NCI-H1694 treated with DMSO at 0.1 percent for 48 hours (cell line): ENCODE results near the gene SPATS2.
"Not testable (repeated sequence)": the region's sequence is repeated elsewhere in the genome, so short reads cannot be mapped to it uniquely, and the experiment has no call there.

ENCODE experiments used
- DNase-seq: peaks from one replicate; lab custom pipeline; 2025; lab: John Stamatoyannopoulos, UW

SPATS2 gene

DNA sequence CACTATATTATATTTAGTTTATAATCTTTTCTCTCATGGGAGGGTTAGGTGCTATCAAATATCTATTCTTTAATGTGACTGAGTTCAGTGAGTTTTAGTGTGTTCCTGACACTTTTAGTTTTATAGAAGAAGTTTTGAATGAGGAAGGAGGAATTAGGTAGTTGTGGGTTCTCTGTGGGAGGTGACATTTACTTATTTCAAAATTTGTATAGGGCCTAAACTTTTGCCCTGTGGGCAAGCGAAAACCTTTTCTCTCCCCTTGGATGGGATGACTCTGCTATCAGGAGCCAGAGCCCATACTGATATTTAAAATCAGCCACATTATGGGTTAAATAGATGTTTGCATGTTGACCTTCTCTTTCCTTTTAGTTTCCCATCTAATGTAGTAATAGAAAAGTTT, 43.6 kb downstream of the SPATS2 start:
- DNase-seq: no peak

- no peak for DNase-seq
Measured at GRCh38 chr12:49413010-49413409, 45.7 kb downstream of the SPATS2 start.

DNA sequence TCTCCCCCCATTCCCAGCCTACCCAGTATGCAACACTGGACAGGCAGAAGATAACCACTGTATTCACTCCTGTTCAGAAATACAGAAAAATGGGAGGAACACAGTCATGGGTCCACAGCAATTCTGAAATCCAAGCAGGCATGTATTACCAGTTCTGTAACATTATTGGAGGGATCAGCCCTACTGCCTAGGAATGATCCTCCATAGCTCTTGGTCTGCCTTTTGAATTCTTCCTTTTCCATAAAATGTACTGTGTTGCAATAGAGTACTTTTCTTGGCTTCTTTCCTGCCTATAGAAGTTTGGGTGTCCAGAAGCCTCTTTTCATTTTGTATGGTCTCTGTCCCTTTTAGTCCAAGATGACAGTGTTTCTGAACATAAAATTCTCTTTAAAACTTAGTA, 46.5 kb downstream of the SPATS2 start:
- no peak for DNase-seq

GRCh38 chr12:49414364-49414763, 47.1 kb downstream of the SPATS2 start:
- DNase-seq: no peak

GRCh38 chr12:49415521-49415970, 48.3 kb downstream of the SPATS2 start:
- DNase-seq: no peak

DNA sequence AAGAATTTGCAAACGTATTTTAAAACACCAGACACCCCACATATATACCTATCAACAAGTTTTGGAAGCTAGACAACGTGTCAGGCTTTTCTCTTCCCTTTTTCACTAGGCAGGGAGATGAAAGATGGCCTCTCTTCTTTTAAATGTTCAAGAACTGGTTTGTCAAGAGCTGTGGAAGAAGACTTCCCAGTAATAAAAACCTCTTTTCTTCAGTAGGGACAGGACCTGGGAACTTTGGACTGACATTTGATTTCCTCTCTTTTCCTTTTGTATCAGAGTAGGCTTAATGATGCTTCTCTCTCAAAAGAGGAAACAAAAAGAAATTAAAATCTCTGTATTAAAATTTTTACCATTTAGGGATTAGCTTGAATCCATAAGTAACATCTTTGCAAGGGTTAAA, 49.6 kb downstream of the SPATS2 start:
- no peak for DNase-seq

DNA sequence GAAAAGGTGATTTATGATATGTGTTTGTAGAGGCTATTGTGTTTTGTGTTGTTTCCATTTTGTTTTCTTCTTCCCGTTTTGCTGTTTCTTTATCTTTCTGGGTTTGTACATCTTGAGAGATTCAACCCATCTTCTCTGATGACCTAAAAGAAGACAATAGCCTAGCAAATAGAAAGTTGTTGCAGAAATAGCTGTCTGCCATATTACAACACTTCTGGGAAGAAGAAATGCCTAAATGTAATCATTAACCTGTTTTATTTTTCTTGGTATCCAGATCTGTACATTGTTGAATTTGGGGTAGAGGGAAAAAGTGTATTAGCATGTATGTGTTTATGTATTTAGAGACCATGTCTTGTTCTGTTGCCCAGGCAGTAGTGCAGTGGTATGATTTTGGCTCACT, 50.3 kb downstream of the SPATS2 start:
- DNase-seq: no peak

DNA sequence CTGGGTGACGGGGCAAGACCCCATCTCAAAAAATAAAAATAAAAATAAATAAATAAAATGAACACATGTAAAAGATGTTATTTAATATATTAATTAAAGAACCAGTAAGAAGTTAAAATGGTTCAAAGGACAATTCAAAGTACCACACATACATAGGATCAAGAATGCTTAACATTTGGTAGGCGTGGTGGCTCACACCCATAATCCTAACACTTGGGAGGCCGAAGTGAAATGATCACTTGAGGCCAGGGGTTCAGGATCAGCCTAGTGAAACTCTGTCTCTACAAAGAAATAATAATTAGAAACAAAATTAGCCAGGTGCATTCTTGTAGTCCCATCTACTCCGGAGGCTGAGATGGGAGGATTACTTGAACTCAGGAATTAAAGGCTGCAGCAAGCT, 53.3 kb downstream of the SPATS2 start:
- no peak for DNase-seq

DNA sequence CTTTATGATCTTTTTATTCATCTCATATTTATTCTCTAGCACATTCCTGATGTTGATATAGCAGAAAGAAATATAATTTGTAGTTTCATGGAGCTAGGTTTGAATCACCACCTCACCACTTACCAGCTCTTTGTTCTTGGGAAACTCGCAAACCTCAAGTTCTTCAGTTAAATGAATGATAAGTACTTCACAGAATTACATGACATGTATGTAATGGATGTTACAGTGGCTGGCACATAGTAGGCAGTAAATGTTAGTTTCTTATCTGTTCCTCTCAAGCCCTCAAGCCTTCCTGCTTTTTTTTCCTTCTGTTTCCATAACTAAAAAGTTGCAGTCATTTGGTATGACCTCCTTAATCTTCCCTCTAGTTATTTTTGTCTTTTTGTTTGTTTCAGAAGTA, 54.9 kb downstream of the SPATS2 start:
- no peak for DNase-seq

DNA sequence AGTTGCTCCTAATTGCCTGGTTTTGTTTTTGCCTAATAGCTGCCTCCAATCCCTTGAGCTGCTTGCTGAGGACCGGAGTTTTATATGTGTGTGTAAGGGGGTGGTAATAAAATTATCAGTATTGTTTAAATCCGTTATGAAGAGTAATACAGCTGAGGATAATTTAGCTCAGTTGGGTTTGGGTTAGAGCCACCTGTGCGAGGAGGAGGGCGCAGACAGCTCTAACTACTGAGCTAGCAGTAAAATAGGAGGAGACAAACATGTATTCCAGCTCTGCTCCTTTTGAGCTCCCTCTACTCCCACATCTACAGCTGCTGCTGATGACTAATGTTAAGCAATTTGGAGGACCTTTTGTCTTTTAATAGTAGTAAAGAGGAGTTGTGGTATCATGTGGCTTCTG, 61.5 kb downstream of the SPATS2 start:
- no peak for DNase-seq

- no peak for DNase-seq
Measured at GRCh38 chr12:49432616-49433015, 65.4 kb downstream of the SPATS2 start.

- not testable (repeated sequence) for DNase-seq
Measured at GRCh38 chr12:49436799-49437198, 69.5 kb downstream of the SPATS2 start.

DNA sequence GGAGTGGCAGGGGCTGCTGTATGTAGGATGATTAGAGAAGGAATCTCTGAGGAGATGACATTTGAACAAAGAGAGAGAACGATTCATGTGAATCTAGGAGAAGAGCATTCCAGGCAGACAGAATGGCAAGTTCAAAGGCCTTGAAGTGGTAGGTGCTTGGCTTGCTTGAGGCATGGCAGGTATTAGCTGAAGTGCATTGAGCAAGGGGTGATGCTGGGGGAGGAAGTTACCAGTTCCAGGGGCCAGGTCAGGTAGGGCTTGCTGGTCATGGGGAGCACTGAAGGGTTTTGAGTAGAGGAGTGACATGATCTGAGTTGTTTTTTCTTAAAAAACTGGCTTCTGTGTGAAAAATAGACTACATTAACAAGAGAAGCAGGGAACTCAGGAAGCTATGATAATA, 71.8 kb downstream of the SPATS2 start:
- DNase-seq: no peak

DNA sequence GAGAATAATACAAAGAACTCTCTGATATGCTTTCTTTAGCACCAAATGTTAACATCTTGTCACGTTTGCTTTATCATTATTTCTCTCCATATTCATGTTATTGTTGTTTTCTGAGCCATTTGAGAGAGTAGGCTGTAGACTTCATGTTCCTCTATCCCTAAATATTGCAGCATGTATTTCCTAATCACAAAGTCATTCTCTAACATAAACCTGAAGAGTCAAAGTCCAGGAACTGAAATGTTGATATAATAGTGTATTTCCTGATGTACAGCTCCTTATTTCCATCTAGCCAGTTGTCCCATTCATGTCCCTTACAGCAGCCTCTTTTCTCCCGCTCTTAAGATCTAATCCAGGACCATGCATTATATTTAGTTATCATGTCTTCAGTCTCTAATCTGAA, 72.8 kb downstream of the SPATS2 start:
- no peak for DNase-seq

- no peak for DNase-seq
Measured at GRCh38 chr12:49442915-49443314, 75.7 kb downstream of the SPATS2 start.

- no peak for DNase-seq
Measured at GRCh38 chr12:49446571-49446970, 79.3 kb downstream of the SPATS2 start.

DNA sequence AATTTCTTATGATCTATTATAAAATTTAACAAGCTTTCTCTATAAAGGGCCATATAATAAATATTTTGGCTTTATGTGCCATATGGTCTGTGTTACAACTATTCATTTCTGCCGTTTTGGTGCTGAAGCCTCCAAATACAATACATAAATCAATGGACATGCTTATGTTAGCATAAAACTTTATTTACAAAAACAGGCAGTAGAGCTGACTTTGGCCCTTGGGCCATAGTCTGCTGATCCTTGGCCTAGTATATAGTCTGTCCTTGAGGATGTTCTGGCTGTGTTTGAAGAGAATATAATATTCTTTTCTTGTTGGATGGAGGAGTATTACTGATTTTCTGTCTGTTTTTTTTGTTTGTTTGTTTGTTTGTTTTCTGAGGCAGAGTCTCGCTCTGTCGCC, 81.6 kb downstream of the SPATS2 start:
- no peak for DNase-seq

DNA sequence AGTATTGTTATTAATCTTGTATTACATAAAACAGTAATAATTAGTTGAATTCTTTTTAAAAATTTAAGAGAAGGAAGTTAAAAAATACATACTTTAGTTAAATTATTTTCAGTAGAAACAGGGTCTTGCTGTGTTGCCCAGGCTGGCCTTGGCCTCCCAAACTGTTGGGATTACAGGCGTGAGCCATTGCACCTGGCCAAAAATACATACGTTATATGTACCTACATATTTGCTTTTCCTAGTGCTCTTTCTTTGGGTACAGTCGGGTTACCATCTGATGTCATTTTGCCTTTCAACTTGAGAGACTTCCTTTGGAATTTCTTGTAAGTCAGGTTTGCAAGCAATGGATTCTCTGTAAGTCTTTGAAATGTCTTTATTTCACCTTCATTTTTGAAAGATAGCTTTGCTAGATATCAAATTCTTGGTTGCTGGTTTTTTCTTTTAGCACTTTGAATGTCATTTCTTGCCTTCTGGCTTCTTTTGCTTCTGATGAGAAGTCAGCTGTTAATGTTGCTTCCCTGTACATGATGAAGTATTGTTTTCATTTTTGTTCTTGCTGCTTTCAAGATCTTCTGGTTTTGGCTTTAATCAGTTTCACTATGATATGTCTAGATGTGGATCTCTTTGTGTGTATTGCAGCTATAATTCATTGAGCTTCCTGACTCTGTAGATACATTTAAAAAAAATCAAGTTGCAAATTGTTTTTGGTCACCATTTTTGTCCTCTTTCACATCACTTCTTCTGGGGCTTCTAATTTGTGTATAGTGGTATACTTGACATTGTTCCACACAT, 84.4 kb downstream of the SPATS2 start:
- no peak for DNase-seq

DNA sequence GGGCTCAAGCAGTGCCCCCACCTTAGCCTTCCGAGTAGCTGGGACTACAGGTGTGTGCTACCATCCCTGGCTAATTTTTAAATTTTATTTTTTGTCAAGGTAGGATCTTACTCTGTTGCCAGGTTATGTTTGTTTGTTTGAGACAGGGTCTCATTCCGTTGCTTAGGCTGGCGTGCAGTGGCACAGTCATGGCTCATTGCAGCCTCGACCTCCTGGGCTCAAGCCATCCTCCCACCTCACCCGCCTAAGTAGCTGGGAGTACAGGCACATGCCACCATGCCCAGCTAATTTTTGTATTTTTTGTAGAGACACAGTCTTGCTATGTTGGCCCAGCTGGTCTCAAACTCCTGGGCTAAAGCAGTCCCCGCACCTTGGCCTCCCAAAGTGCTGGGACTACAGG, 88.2 kb downstream of the SPATS2 start:
- no peak for DNase-seq

DNA sequence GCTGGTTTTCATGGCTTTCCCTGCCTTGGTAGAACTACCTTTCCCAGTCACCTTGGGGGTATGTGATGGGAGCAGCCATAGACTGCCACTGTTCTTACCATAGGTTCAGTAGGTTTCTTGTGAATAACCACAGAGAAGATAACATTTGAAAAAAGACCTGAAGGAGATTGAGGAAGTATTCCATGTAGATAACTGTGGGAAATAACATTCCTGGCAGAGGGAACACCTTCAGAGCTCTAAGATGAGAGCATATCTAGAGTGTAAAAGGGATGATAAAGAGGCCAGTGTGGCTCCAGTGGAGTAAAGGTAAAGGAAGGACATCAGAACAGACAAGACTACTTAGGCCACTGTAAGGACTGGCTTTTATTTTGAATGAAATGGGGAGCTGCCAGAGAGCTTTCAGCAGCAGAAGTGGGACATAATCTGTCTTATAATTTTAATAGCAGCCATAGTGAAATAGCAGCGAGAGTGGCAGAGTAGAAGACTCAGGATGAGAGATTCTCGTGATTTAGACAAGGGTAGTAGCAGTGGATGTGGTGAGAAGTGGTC, 88.9 kb downstream of the SPATS2 start:
- DNase-seq: no peak

- DNase-seq: no peak
Measured at GRCh38 chr12:49458816-49459215, 91.6 kb downstream of the SPATS2 start.

DNA sequence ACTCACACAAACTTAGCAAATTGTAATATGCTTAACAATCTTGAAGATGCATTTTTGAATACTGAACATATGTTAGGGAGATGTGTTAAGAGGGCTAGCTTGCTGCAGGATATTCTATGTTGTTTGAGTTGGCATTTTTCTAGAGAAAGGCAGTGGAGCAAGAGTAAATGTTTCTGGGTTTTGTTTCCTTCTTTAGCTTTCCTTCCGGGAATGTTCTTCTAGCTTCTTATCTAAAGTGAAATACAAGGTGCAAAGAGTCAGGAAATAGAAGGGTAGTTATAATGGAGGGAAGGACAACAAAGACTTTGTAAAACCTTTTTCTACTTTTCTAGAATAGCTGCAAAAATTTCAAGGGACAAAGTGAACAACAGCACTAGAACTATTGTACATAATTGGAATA, 94.0 kb downstream of the SPATS2 start:
- no peak for DNase-seq

DNA sequence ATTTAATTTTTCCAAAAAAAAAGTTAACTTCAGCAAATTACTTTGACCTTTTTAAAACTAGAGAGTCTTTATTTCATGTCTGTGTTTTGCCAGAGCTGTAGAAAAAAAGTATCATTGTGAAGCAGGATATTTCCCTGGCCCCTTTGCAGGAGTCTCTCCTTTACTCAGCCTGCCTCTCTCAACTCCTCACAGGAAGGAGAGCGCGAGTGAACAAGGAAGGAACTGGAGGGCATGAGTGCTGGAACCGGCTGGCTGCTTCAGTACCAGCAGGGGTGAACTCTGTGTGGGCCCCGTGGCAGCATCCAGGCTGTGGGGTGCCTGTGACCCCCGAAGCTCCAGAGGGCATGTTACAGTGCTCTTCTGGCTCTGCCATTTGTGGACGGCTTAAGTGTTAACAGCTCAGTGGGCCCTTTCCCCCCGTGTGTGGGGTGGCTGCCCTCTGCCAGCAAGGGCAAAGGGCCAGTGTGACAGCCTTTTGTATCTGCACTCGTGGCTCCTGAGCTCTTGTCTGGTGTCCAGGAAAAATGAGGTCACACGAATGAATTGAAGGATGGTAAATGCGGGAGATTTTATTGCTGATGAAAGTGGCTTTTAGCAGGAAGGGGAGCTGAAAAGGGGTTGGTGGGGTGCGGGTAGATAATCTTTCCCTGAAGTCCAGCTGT, 95.0 kb downstream of the SPATS2 start:
- no peak for DNase-seq
